Chondrocyte (in vitro differentiated cells): Measurements from ENCODE around the gene CD36. TPM values are rescaled to one million over a fixed set of nuclear protein-coding genes. Genes with fewer than 3 reads are reported as not detected.

ENCODE experiments used
- DNase-seq: peaks from one replicate; pipeline ENCODE4 v3.0.0; 2021; ENCODE audit warnings: mixed read lengths, low spot score
- H3K27ac Mint-ChIP-seq: one replicate; pipeline ENCODE4 v1.8.0; 2021; ENCODE audit warnings: mild to moderate bottlenecking, moderate library complexity, mixed read lengths; ENCODE audit not compliant: unreplicated experiment
- H3K27me3 Mint-ChIP-seq: 2 replicates; pipeline ENCODE4 v1.8.0; 2021; ENCODE audit warnings: low read depth, mixed read lengths
- H3K36me3 Mint-ChIP-seq: 2 replicates; pipeline ENCODE4 v1.8.0; 2021; ENCODE audit warnings: low read depth, mixed read lengths
- H3K4me1 Mint-ChIP-seq: 2 replicates; pipeline ENCODE4 v1.8.0; 2021; ENCODE audit warnings: low read depth, mild to moderate bottlenecking, mixed read lengths
- H3K4me3 Mint-ChIP-seq: one replicate; pipeline ENCODE4 v1.8.0; 2021; ENCODE audit warnings: mild to moderate bottlenecking, moderate library complexity, mixed read lengths; ENCODE audit not compliant: unreplicated experiment
- H3K9me3 Mint-ChIP-seq: 2 replicates; pipeline ENCODE4 v1.8.0; 2021; ENCODE audit warnings: low read depth, mixed read lengths
- total RNA-seq: library from RNA; stranded (reverse); gene quantifications from 3 replicates; pipeline ENCODE4 v1.2.1, GENCODE V29; 2021
- TF ChIP-seq, protein P1 (sequence below): fragments of 200-600 bp; sonication (generic); IDR thresholded peaks from 2 replicates; pipeline ENCODE4 v1.5.0; 2021; ENCODE audit warnings: antibody characterized with exemption, mild to moderate bottlenecking, moderate library complexity

CD36 gene
- total RNA-seq, 1 donor from 2014 or later = 0.72 TPM

DNA sequence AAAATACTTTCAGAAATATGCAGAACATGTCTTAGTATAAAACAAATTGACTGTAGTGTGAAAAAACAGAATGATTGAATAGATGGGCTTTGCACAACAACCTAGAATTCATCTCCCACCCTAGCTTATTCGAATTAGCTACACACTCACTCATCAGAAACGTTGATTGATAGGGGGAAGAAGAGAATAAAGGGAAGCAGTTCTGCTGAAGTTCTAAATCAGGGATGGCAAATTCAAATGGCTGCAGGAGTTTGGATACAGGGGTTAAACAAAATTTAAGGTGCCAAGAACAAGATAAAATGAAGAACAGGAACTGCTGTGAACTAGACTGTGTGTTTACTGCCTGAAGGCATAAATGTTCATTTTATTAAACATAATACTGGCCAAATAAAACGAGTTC lies 9.0 kb downstream of the CD36 start:
- Mint-ChIP-seq H3K36me3 (no peaks in the 10 kb centered on the region), H3K27me3 (no peaks in the 10 kb centered on the region), H3K4me3 (no peak overlapping the region), H3K9me3 (no peaks in the 10 kb centered on the region), H3K4me1 (peaks cover 9% of the 10 kb centered on the region), H3K27ac (no peak overlapping the region)
- TF ChIP-seq, protein P1, sequence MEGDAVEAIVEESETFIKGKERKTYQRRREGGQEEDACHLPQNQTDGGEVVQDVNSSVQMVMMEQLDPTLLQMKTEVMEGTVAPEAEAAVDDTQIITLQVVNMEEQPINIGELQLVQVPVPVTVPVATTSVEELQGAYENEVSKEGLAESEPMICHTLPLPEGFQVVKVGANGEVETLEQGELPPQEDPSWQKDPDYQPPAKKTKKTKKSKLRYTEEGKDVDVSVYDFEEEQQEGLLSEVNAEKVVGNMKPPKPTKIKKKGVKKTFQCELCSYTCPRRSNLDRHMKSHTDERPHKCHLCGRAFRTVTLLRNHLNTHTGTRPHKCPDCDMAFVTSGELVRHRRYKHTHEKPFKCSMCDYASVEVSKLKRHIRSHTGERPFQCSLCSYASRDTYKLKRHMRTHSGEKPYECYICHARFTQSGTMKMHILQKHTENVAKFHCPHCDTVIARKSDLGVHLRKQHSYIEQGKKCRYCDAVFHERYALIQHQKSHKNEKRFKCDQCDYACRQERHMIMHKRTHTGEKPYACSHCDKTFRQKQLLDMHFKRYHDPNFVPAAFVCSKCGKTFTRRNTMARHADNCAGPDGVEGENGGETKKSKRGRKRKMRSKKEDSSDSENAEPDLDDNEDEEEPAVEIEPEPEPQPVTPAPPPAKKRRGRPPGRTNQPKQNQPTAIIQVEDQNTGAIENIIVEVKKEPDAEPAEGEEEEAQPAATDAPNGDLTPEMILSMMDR = no peak
- DNase-seq = no peak

DNA sequence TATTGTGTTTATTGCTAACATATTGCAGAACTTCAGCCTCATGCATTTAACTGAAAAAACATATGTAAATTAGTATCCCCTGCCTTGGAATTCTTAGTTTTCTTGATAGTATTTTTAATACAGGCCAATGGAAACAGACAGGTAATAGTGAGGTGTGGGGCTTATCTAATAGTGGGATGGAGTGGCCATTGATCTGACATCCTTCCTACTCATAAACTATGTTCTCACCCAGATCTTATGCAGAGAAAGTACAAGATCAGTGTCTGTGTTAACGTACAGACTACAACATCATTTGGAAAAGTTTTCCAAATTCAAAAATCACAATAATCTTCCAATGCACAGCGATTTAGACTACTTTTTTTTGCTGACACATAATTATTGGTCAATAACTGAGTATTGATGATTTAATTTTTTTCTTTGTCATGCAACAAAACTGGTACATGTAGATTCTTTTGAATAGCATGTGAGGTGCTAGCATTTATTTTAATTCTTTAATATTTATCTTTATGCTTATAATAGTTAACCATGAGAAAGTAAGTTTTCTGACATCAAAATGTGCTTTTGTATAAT lies 9.7 kb downstream of the CD36 start:
- TF ChIP-seq, protein P1 = no peak
- peaks cover 8% of the 10 kb centered on the region for H3K4me1 Mint-ChIP-seq
- no peak for DNase-seq
- no peaks in the 10 kb centered on the region for H3K27me3 Mint-ChIP-seq
- H3K9me3 Mint-ChIP-seq = no peaks in the 10 kb centered on the region
- H3K27ac Mint-ChIP-seq = no peak overlapping the region
- no peak overlapping the region for H3K4me3 Mint-ChIP-seq
- H3K36me3 Mint-ChIP-seq = no peaks in the 10 kb centered on the region

DNA sequence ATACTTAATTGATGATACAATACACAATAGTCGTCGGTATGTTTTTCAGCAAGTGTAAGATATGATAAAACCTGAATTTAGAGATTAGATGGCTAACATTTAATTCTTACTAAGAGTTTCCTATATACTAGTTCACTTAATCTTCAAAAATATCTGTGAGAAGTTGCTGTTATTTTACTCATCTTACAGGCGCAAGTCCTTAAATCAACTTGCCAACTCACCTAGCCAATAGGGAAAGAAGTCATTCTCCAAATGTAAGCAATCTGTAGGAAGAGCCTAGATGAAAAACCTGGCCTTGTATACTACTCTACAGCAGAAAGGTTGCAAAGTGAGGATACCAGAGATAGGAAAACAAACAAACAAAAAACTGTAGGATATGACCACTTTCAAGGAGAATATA lies 10.6 kb downstream of the CD36 start:
- Mint-ChIP-seq H3K4me3 (no peak overlapping the region), H3K36me3 (no peaks in the 10 kb centered on the region), H3K27ac (no peak overlapping the region), H3K4me1 (peaks cover 3% of the 10 kb centered on the region), H3K9me3 (no peaks in the 10 kb centered on the region), H3K27me3 (no peaks in the 10 kb centered on the region)
- no peak for DNase-seq
- TF ChIP-seq, protein P1 = no peak

DNA sequence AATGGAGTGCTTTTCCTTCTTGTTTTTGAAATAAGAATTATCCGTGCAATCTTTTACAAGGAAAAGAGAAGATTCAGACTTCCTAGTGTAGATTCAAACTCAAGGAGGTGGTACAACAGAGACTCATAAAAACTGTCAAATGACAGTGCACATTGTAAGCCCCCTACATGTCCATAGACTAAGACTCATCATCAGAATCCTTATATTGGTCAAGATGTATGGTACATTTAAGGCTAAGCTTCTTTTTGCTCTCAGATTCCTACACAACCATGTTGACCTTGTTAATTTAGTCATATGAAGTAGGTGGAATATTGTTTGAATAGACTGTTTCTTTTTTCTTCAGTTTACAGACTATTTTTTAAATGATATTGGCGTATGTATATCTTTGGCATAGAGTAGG lies 11.6 kb downstream of the CD36 start:
- DNase-seq = no peak
- no peaks in the 10 kb centered on the region for H3K9me3 Mint-ChIP-seq
- no peak overlapping the region for H3K27ac Mint-ChIP-seq
- TF ChIP-seq, protein P1 = no peak
- no peaks in the 10 kb centered on the region for H3K36me3 Mint-ChIP-seq
- H3K4me1 Mint-ChIP-seq = peaks cover 3% of the 10 kb centered on the region
- H3K4me3 Mint-ChIP-seq = no peak overlapping the region
- no peaks in the 10 kb centered on the region for H3K27me3 Mint-ChIP-seq

DNA sequence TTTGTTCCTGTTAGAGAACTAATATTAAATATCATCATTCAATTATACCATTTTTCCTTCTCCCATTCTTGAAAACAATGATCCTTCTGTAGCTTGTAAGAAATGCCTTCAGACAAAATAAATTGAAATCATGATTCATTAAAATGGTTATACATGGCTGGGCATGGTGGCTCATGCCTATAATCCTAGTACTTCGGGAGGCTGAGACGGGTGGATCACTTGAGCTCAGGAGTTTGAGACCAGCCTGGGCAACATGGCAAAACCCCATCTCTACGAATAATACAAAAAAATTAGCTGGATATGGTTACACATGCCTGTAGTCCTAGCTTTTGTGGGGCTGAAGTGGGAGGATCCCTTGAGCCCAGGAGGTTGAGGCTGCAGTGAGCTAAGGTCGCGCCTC lies 13.0 kb downstream of the CD36 start:
- Mint-ChIP-seq H3K27ac (no peak overlapping the region), H3K4me3 (no peak overlapping the region)
- TF ChIP-seq, protein P1 = no peak

More for the DNA sequence above, 13.0 kb downstream of the CD36 start:
- Mint-ChIP-seq H3K36me3 (no peaks in the 10 kb centered on the region), H3K27me3 (no peaks in the 10 kb centered on the region), H3K9me3 (no peaks in the 10 kb centered on the region), H3K4me1 (peaks cover 3% of the 10 kb centered on the region)
- DNase-seq = no peak
